ENCODE measurements around the gene TMEM106A.
A peak's percentile ranks its signal among the peaks of the same experiment; 100 is the strongest.

The TMEM106A gene

GRCh38 chr17:43216762-43217613 lies 5.3 kb downstream of the TMEM106A start:
- no peak for DNase-seq (ENCODE audit: low read depth in 1 of 2, low spot score in 1 of 2)
- TF ChIP-seq CTCF (IDR thresholded peaks at IDR 0.05; ENCODE audit: insufficient read depth, low read length) (no peak), GABPA (IDR thresholded peaks at IDR 0.05; ENCODE audit: low read depth) (no peak), REST (IDR thresholded peaks at IDR 0.05; ENCODE audit: insufficient replicate concordance, low read depth) (peak; percentile 34)
- H3K27ac ChIP-seq (replicated peaks), result no peak overlapping the region
- no peaks in the 10 kb centered on the region for H3K27me3 ChIP-seq (ENCODE audit: insufficient read depth, poor library complexity, severe bottlenecking)
- no peak overlapping the region for H3K4me3 ChIP-seq (replicated peaks; ENCODE audit: insufficient read depth, low read length)

DNA sequence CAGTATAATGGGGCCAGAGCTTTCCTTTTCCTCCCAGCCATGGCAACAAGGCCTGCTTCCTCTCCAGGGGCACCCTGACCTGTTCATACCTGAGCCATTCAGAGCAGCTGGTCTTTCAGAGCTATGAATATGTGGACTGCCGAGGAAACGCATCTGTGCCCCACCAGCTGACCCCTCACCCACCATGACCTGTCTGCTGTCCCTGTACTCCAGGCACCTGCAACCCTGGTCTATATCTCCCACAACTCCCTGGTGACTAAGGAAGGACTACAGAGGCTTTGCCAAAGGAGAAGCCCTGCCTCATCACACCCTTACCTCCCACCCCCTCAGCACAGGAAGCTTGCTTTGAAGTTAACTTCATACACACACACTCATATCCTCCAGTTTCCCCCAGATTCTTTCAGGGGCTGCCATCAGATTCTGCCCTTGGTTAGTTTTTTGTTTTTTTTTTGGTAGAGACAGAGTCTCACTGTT lies 6.0 kb downstream of the TMEM106A start:
- peak; percentile 0 for TF ChIP-seq REST (IDR thresholded peaks at IDR 0.05; ENCODE audit: insufficient replicate concordance, low read depth)
- no peak for TF ChIP-seq POLR2AphosphoS5 (IDR thresholded peaks at IDR 0.05; ENCODE audit: low read depth)
- no peak overlapping the region for H3K4me3 ChIP-seq (replicated peaks; ENCODE audit: insufficient read depth, low read length)
- H3K27ac ChIP-seq (replicated peaks), result no peak overlapping the region
- DNase-seq (ENCODE audit: low read depth in 1 of 2, low spot score in 1 of 2), result no peak
- no peaks in the 10 kb centered on the region for H3K27me3 ChIP-seq (ENCODE audit: insufficient read depth, poor library complexity, severe bottlenecking)

- DNase-seq (ENCODE audit: low read depth in 1 of 2, low spot score in 1 of 2), result no peak
- H3K4me3 ChIP-seq (replicated peaks; ENCODE audit: insufficient read depth, low read length), result no peak overlapping the region
- H3K27ac ChIP-seq (replicated peaks), result no peak overlapping the region
- no peak for TF ChIP-seq GABPA (IDR thresholded peaks at IDR 0.05; ENCODE audit: low read depth)
- TF ChIP-seq REST (IDR thresholded peaks at IDR 0.05; ENCODE audit: insufficient replicate concordance, low read depth), result no peak
- no peak for TF ChIP-seq CTCF (IDR thresholded peaks at IDR 0.05; ENCODE audit: insufficient read depth, low read length)
- no peak for TF ChIP-seq POLR2AphosphoS5 (IDR thresholded peaks at IDR 0.05; ENCODE audit: low read depth)
- TF ChIP-seq SPI1 (IDR thresholded peaks at IDR 0.05; ENCODE audit: borderline replicate concordance, low read depth), result no peak
- H3K27me3 ChIP-seq (ENCODE audit: insufficient read depth, poor library complexity, severe bottlenecking), result no peaks in the 10 kb centered on the region
Measured at GRCh38 chr17:43219001-43219400, 7.3 kb downstream of the TMEM106A start.
